ENCODE data around the gene CALML5. TPM values are rescaled to one million over a fixed set of nuclear protein-coding genes. Genes with fewer than 3 reads are reported as not detected.

Gene CALML5
- total and polyA plus RNA-seq, 9 of the 15 experiments (the other 6 are each of a cell fraction or from before 2014, with no cell fraction given), result not detected

DNA sequence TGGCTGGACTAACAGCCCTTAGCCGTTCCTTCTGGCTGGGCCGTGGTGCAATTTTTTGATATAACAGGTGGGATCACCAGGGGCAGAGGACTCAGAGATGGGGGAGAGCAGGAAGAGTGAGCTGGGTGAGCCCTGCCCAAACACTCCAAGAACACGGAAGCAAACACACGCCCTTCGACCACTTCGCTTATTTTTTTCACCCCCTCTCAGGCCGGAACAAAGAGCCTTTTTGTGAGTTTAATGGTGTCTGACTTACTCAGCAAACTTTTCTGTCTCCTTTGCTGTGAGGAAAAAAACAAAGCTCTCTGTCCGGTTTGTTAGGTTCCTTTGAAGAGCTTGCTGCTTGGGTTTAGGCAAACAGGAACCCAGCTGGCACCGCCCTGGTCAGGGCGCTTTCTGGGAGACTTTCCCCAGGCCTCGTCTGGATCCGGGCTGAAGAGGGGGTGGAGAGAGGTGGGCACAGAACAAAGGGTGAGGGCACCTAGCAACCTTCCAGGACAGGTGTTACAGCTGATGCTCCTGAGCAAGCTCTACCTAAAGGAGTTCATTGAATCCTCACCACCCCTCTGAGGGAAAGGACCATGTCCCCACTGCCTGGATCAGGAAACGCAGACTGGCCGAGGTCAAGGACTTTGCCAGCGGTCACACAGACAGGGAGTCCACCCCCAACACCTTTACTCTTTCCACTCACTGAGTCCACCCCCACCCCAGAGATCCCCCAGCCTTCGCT, 48.7 kb upstream of the CALML5 start:
- ChIA-PET CTCF (ENCODE audit: low intra/inter-chr PET ratio) (no interaction called here), POLR2A (interaction anchor here (0.6 to 2.2 kb wide), 10 partner anchors 9 to 103 kb away, joined by 3 to 10 read pairs (median 4); no protein-coding TSS in a partner anchor)
- Histone ChIP-seq H3K9ac (ENCODE audit: insufficient read depth in 1 of 2, low read depth in 2 of 2, low read length in 2 of 2) (peak overlapping the region; percentile 21 to 81; a peak in 3 of 4 replicates), H4K20me1 (replicated peaks; ENCODE audit: control insufficient read depth, insufficient read depth, low read length) (no peaks in the 10 kb centered on the region), H3K4me3 (no peak overlapping the region), H3K9me1 (ENCODE audit: control insufficient read depth, insufficient read depth, low read length) (no peaks in the 10 kb centered on the region), H2AFZ (ENCODE audit: low read depth, low read length) (peak overlapping the region; percentile 75), H3K4me1 (replicated peaks in 1 of 2; ENCODE audit: control insufficient read depth in 2 of 2, insufficient read depth in 2 of 2, low read length in 2 of 2) (peaks cover 54 to 77% of the 10 kb centered on the region in 2 experiments), H3K27ac (ENCODE audit: extremely low read depth, low read depth, low read length) (peak overlapping the region; percentile 68), H3K4me2 (ENCODE audit: insufficient read depth, low read length) (peak overlapping the region; percentile 82), H3K79me2 (ENCODE audit: control insufficient read depth, insufficient read depth, low read length) (no peaks in the 10 kb centered on the region), H3K27me3 (ENCODE audit: control insufficient read depth in 2 of 2, insufficient read depth in 2 of 2, low read length in 2 of 2) (no peaks in the 10 kb centered on the region), H3K9me3 (replicated peaks; ENCODE audit: control insufficient read depth, insufficient read depth, low read depth, low read length) (no peaks in the 10 kb centered on the region), H3K36me3 (ENCODE audit: control insufficient read depth, insufficient read depth, low read length) (no peaks in the 10 kb centered on the region)
- no peak for DNase-seq (ENCODE audit: extremely low read depth in 1 of 4, low spot score in 3 of 4)
- no TSS peak for BruUV-seq (replicated peaks)
- FAIRE-seq, result peak; percentile 29
- in situ Hi-C loops (cut with MboI), result no loop called here
- intact Hi-C loops (cut with micrococcal nuclease), result loop anchor here (5.0 kb wide), 1 partner anchor 66 kb away; no protein-coding TSS in a partner anchor
- 61% methylated on average over 16 of the region's 16 CpGs for WGBS (ENCODE audit: insufficient coverage, low coverage, missing lambda C conversion rate)
- ATAC-seq, result no peak; the same call in 2 of the 3 replicates
- TF ChIP-seq TOE1 (IDR thresholded peaks at IDR 0.05; ENCODE audit: borderline replicate concordance), result no peak
- TF ChIP-seq TOE1 (CRISPR knock-in tag; IDR thresholded peaks at IDR 0.05; ENCODE audit: borderline replicate concordance, low read depth), result no peak
- no peak for TF ChIP-seq SRF (CRISPR knock-in tag; IDR thresholded peaks at IDR 0.05)
- TF ChIP-seq RUNX1 (IDR thresholded peaks at IDR 0.05; ENCODE audit: low read depth), result 0 out of 2 replicates have a peak, but pooled peaks have one; percentile 14
- no peak for TF ChIP-seq RNF2 (IDR thresholded peaks at IDR 0.05)
- TF ChIP-seq, protein P1, sequence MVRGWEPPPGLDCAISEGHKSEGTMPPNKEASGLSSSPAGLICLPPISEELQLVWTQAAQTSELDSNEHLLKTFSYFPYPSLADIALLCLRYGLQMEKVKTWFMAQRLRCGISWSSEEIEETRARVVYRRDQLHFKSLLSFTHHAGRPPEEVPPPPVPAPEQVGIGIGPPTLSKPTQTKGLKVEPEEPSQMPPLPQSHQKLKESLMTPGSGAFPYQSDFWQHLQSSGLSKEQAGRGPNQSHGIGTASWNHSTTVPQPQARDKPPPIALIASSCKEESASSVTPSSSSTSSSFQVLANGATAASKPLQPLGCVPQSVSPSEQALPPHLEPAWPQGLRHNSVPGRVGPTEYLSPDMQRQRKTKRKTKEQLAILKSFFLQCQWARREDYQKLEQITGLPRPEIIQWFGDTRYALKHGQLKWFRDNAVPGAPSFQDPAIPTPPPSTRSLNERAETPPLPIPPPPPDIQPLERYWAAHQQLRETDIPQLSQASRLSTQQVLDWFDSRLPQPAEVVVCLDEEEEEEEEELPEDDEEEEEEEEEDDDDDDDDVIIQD (CRISPR knock-in tag; IDR thresholded peaks at IDR 0.05), result no peak
- TF ChIP-seq HNRNPK (IDR thresholded peaks at IDR 0.05; ENCODE audit: low read depth, low read length, poor library complexity, severe bottlenecking), result no peak
- no peak for TF ChIP-seq SRSF3 (IDR thresholded peaks at IDR 0.05; ENCODE audit: insufficient read depth, low read length)
- TF ChIP-seq CBFB (CRISPR knock-in tag; IDR thresholded peaks at IDR 0.05), result no peak
- TF ChIP-seq ERF (CRISPR knock-in tag; IDR thresholded peaks at IDR 0.05), result no peak
- TF ChIP-seq DIDO1 (tag; IDR thresholded peaks at IDR 0.05; ENCODE audit: low read depth), result no peak
- no peak for TF ChIP-seq CBX3 (IDR thresholded peaks at IDR 0.05; ENCODE audit: borderline replicate concordance in 1 of 2, low read length in 2 of 2)
- TF ChIP-seq FOXM1 (IDR thresholded peaks at IDR 0.05; ENCODE audit: low read depth), result no peak
- TF ChIP-seq FOXM1 (CRISPR knock-in tag; IDR thresholded peaks at IDR 0.05; ENCODE audit: low read depth), result 0 out of 2 replicates have a peak, but pooled peaks have one; percentile 64
- TF ChIP-seq NFIC (IDR thresholded peaks at IDR 0.05), result no peak
- TF ChIP-seq NEUROD1 (IDR thresholded peaks at IDR 0.05; ENCODE audit: borderline replicate concordance, low read depth, low read length, partially characterized antibody), result no peak
- TF ChIP-seq, protein P2, sequence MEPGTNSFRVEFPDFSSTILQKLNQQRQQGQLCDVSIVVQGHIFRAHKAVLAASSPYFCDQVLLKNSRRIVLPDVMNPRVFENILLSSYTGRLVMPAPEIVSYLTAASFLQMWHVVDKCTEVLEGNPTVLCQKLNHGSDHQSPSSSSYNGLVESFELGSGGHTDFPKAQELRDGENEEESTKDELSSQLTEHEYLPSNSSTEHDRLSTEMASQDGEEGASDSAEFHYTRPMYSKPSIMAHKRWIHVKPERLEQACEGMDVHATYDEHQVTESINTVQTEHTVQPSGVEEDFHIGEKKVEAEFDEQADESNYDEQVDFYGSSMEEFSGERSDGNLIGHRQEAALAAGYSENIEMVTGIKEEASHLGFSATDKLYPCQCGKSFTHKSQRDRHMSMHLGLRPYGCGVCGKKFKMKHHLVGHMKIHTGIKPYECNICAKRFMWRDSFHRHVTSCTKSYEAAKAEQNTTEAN (CRISPR knock-in tag; IDR thresholded peaks at IDR 0.05), result no peak
